ENCODE measurements around the gene SHISA2.

The SHISA2 gene

DNA sequence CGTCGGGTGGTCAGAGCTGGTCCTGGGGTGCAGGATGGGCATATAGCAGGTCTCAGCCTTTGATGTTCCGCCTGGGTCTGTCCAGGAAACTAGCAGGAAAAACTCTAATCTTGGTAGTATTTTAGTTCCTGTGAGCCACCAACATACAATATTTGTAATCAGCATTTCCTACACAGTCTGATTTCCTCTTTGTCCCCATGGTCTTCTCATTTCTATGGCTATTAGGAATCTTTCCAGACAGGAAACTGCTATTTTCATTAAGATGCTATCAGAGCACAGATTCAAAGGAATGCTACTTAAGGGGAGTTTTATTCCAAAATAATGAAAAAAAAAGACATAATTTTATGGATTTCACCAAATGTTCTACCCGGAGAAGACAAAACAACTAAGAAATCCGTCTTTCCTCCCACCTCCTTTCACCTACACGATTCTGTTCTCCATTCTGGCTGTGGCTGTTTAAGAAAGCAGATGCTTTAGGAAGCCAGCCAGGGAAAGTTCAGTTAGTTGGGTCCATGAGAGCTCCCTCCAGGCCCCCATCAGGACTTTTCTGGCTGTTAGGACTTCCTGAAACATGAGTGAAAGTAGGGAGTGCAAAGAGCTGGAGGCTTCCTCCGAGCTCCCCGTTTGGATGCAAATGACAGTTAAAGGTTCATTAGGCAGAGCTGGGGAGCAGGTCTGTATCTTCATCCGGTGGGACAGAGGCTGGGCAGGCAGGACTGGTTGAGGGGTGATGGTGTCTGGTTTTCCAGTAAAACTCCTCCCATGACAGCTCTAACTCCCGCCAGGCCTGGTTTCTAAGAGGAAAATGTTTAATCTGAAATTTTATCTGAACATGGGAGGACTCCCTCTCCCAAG is 36.3 kb downstream of the SHISA2 start:
- FAIRE-seq (no peak), DNase-seq (ENCODE audit: insufficient read length) (no peak)
- TF ChIP-seq TAF1 (IDR thresholded peaks at IDR 0.05; ENCODE audit: borderline replicate concordance, low read depth, low read length) (no peak), POLR2A (IDR thresholded peaks at IDR 0.05; ENCODE audit: low read depth, low read length) (no peak), POLR2AphosphoS5 (IDR thresholded peaks at IDR 0.05; ENCODE audit: low read depth, low read length) (no peak)

DNA sequence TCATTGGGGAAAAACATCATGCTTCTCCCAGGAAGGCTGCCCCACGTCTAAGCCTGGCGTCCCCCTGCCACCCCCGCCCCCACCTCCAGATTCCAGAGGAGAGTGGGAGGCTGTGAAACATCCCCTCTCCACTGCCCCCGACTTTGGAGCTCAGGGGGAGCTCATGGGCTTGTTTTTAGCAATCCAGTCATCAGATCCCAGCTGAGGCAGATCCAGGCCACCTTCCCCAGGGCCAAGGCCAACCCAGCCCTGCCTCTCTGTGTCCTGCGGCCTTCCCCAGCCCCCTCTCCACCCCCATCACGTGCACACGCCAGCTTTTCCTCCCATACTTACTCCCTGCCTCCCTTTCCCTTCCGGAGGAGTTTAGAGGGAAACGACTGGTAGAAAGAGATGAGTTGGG is 38.8 kb downstream of the SHISA2 start:
- no peak for FAIRE-seq
- no peak for DNase-seq (ENCODE audit: insufficient read length)
- TF ChIP-seq POLR2A (IDR thresholded peaks at IDR 0.05; ENCODE audit: low read depth, low read length) (no peak), POLR2AphosphoS5 (IDR thresholded peaks at IDR 0.05; ENCODE audit: low read depth, low read length) (no peak), TAF1 (IDR thresholded peaks at IDR 0.05; ENCODE audit: borderline replicate concordance, low read depth, low read length) (no peak)

DNA sequence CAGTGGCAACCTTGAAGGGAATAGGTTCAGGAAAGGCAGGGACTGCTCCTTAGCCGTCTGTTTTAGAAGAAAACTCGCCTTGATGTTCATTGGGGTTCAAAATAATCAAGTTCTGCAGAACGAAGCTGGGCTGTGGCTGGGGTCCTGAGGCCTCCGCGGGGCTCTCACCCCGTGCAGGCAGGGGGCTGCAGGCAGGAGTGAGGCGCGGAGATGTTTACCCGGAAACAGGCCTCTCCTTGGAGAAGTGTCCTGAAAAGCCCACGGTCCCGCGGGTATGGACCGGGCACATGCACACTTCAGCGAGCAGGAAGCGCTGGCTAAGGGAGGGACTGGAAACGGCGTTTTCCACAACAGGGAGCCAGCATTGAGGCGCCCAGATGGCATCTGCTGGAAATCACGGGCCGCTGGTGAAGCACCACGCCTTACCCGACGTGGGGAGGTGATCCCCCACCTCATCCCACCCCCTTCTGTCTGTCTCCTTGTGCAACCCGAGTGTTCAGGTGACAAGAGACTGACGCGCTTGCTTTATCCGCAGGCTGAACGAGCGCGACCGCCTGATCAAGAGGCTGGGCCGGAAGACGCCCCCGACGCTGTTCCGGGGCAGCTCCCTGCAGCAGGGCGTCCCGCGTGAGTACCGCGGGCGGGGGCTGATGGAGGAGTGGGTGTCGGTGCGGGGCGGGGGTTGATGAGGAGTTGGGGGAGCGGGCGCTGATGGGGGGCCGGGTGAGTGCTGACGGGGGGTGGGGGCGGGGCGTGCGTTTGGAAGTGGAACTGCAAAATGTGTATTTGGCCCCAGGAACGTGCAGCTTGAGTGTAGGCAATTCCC is 39.6 kb downstream of the SHISA2 start:
- FAIRE-seq (no peak), DNase-seq (ENCODE audit: insufficient read length) (no peak)
- TF ChIP-seq TAF1 (IDR thresholded peaks at IDR 0.05; ENCODE audit: borderline replicate concordance, low read depth, low read length): no peak
- no peak for TF ChIP-seq POLR2A (IDR thresholded peaks at IDR 0.05; ENCODE audit: low read depth, low read length)
- no peak for TF ChIP-seq POLR2AphosphoS5 (IDR thresholded peaks at IDR 0.05; ENCODE audit: low read depth, low read length)

DNA sequence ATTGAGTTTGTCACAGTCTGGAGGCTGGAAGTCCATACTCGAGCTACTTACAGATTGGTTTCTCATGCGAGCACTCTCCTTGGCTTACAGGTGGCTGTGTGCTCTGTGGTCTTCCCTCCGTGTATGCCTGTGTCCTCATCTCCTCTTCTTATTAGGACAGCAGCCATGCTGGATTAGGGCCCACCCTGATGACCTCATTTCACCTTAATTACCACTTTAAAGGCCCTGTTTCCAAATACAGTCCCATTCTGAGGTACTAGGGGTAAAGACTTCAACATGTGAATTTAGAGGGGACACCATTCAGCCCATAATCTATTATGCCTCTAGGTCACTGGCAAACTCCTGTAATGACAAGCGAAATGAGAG is 40.6 kb downstream of the SHISA2 start:
- no peak for DNase-seq (ENCODE audit: insufficient read length)
- FAIRE-seq: no peak
- no peak for TF ChIP-seq POLR2AphosphoS5 (IDR thresholded peaks at IDR 0.05; ENCODE audit: low read depth, low read length)
- no peak for TF ChIP-seq POLR2A (IDR thresholded peaks at IDR 0.05; ENCODE audit: low read depth, low read length)
- no peak for TF ChIP-seq TAF1 (IDR thresholded peaks at IDR 0.05; ENCODE audit: borderline replicate concordance, low read depth, low read length)

- FAIRE-seq (no peak), DNase-seq (ENCODE audit: insufficient read length) (no peak)
- TF ChIP-seq POLR2AphosphoS5 (IDR thresholded peaks at IDR 0.05; ENCODE audit: low read depth, low read length) (no peak), TAF1 (IDR thresholded peaks at IDR 0.05; ENCODE audit: borderline replicate concordance, low read depth, low read length) (no peak), POLR2A (IDR thresholded peaks at IDR 0.05; ENCODE audit: low read depth, low read length) (no peak)
Observed at GRCh38 chr13:26010487-26011207, 41.2 kb downstream of the SHISA2 start.

DNA sequence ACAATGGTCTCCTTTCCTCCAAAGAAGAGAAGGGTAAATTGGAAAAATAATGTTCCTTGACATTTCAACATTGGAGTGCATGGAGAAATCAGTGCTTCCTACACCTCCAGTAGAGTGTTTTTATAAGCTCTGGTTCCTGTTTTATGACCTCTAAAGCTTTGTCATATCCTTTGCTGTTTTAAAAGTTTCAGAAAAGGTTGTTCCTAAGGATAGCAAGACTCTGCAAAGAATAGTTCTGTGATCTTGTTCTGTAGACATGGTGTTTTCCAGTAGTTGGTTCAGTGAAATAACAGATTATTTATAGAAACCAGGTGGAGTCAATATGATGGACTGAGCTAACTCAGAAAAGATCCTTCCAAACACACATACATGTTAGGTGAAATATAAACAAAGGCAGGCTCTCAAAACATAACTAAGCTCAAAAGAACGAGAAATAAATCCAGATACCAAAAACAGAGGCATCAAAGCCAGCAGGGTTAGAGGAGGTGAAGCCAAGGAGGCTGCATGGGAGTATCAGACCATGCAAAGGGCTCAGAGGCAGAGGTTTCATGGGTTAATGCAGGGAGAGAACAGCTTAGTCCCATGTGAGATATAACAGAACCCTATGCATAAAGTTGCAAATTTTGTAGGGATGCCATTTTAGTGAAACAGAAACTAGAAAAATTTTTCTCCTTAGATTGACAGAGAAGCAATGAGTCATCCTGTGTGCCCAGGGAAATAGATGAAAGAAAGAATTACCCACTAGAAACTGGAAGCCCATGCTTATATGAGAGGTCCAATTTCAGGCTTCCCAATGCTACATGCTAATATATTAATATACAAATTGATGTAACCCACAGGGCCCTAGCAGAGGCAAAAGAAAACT is 44.3 kb downstream of the SHISA2 start:
- DNase-seq (ENCODE audit: insufficient read length) (no peak), FAIRE-seq (no peak)
- TF ChIP-seq POLR2AphosphoS5 (IDR thresholded peaks at IDR 0.05; ENCODE audit: low read depth, low read length) (no peak), POLR2A (IDR thresholded peaks at IDR 0.05; ENCODE audit: low read depth, low read length) (no peak), TAF1 (IDR thresholded peaks at IDR 0.05; ENCODE audit: borderline replicate concordance, low read depth, low read length) (no peak)

All from GM12892 (cell line).